Loucy (cell line): ENCODE data around the gene PHKB.

Experiments used
- H2AFZ ChIP-seq: fragments of 200-600 bp; sonication (generic); 2 replicates; pipeline ENCODE4 v1.6.0; 2016; ENCODE audit warnings: antibody characterized with exemption, mild to moderate bottlenecking, low read length, moderate library complexity
- H3F3A ChIP-seq: fragments of 200-600 bp; 2 replicates; pipeline ENCODE4 v1.6.0; 2016; ENCODE audit warnings: antibody characterized with exemption, low read depth, mild to moderate bottlenecking
- H3K27me3 ChIP-seq: fragments of 200-600 bp; sonication (generic); 2 replicates; pipeline ENCODE4 v1.6.1; 2014; ENCODE audit warnings: low read length, mild to moderate bottlenecking; ENCODE audit not compliant: insufficient read depth, poor library complexity, severe bottlenecking
- H3K36me3 ChIP-seq: fragments of 200-600 bp; sonication (generic); 2 replicates; pipeline ENCODE4 v1.6.1; 2016; ENCODE audit warnings: low read length; ENCODE audit not compliant: insufficient read depth
- H3K4me1 ChIP-seq: fragments of 200-600 bp; sonication (generic); 2 replicates; pipeline ENCODE4 v1.5.1; 2014; ENCODE audit warnings: low read length, mild to moderate bottlenecking; ENCODE audit not compliant: insufficient read depth, poor library complexity, severe bottlenecking
- H3K4me2 ChIP-seq: fragments of 200-600 bp; sonication (generic); 2 replicates; pipeline ENCODE4 v1.6.0; 2014; ENCODE audit warnings: antibody characterized with exemption, low read length, low read depth, mild to moderate bottlenecking; ENCODE audit not compliant: poor library complexity, severe bottlenecking
- H3K4me3 ChIP-seq: fragments of 200-600 bp; sonication (generic); 2 replicates; pipeline ENCODE4 v1.5.1; 2014; ENCODE audit warnings: low read length, mild to moderate bottlenecking, mixed read lengths; ENCODE audit not compliant: poor library complexity, severe bottlenecking
- H3K79me2 ChIP-seq: fragments of 200-600 bp; sonication (generic); 2 replicates; pipeline ENCODE4 v1.6.1; 2014; ENCODE audit warnings: low read length; ENCODE audit not compliant: insufficient read depth
- H3K9ac ChIP-seq: fragments of 200-600 bp; sonication (generic); 2 replicates; pipeline ENCODE4 v1.6.0; 2014; ENCODE audit warnings: mild to moderate bottlenecking, low read depth, low read length, moderate library complexity; ENCODE audit not compliant: poor library complexity, severe bottlenecking
- H3K9me2 ChIP-seq: fragments of 200-600 bp; sonication (generic); replicated peaks from 2 replicates; pipeline ENCODE4 v1.6.1; 2016; ENCODE audit warnings: low read depth, low read length, mixed read lengths
- H3K9me3 ChIP-seq: fragments of 200-600 bp; sonication (generic); 2 replicates; pipeline ENCODE4 v1.6.1; 2014; ENCODE audit warnings: mild to moderate bottlenecking, antibody characterized with exemption, low read length, low read depth; ENCODE audit not compliant: insufficient read depth
- H4K20me1 ChIP-seq: fragments of 200-600 bp; sonication (generic); 2 replicates; pipeline ENCODE4 v1.6.0; 2014; ENCODE audit warnings: antibody characterized with exemption, low read length, mild to moderate bottlenecking; ENCODE audit not compliant: insufficient read depth, poor library complexity, severe bottlenecking
- EZH2phosphoT487 ChIP-seq: fragments of 200-600 bp; IDR thresholded peaks from 2 replicates; pipeline ENCODE4 v1.6.1; 2018; ENCODE audit warnings: antibody characterized with exemption, mild to moderate bottlenecking, moderate library complexity, borderline replicate concordance
- TF ChIP-seq, protein P1 (sequence below): fragments of 200-600 bp; sonication (generic); conservative IDR thresholded peaks from 2 replicates; pipeline ENCODE4 v1.5.1; 2014; ENCODE audit warnings: mild to moderate bottlenecking, antibody characterized with exemption, low read length

The PHKB gene

DNA sequence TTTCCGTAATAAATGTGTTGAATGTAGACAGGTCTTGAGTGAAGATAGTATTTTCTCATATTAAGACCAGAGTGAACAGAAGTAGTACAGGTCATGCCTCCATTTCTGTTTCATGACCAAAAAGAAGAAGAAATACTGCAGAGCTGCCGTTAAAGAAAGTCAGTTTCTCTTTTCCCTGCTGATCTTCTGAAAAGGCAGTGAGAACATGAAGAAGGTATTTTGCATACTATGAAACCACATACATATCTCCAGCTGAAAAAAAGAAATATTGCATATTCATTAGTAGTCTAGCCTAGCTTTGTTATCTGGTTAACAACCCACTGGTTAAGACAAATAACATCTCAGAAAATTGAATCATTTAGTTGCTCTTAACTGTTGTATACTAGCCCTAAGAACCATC, 138.4 kb downstream of the PHKB start:
- Histone ChIP-seq H3K79me2 (no peaks in the 10 kb centered on the region), H3K36me3 (peaks cover 6% of the 10 kb centered on the region; the same call in 1 of the 2 replicates), H3K4me1 (no peaks in the 10 kb centered on the region), H2AFZ (no peak overlapping the region), H3K9me2 (no peaks in the 10 kb centered on the region), H4K20me1 (no peaks in the 10 kb centered on the region), H3K9ac (no peak overlapping the region), H3K4me3 (no peak overlapping the region), H3F3A (no peaks in the 10 kb centered on the region), H3K27me3 (no peaks in the 10 kb centered on the region), H3K9me3 (no peaks in the 10 kb centered on the region), H3K4me2 (no peak overlapping the region)
- no peak for TF ChIP-seq EZH2phosphoT487
- TF ChIP-seq, protein P1, sequence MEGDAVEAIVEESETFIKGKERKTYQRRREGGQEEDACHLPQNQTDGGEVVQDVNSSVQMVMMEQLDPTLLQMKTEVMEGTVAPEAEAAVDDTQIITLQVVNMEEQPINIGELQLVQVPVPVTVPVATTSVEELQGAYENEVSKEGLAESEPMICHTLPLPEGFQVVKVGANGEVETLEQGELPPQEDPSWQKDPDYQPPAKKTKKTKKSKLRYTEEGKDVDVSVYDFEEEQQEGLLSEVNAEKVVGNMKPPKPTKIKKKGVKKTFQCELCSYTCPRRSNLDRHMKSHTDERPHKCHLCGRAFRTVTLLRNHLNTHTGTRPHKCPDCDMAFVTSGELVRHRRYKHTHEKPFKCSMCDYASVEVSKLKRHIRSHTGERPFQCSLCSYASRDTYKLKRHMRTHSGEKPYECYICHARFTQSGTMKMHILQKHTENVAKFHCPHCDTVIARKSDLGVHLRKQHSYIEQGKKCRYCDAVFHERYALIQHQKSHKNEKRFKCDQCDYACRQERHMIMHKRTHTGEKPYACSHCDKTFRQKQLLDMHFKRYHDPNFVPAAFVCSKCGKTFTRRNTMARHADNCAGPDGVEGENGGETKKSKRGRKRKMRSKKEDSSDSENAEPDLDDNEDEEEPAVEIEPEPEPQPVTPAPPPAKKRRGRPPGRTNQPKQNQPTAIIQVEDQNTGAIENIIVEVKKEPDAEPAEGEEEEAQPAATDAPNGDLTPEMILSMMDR, result no peak

DNA sequence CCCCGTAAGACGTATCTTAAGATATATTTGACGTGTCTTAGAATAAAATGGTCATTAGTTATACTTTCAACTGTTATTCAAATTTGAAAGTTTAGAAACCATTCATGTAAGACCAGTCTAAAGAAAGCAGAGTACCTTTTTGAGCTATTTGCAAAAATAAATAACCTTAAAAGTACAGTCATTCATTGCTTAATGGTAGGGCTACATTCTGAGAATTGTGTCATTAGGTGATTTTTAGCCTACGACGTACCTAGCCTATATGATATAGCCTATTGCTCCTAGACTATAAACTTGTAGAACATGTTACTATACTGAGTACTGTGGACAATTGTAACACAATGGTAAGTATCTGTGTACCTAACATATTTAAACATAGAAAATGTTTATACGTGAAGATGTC, 139.2 kb downstream of the PHKB start:
- H4K20me1 ChIP-seq, result no peaks in the 10 kb centered on the region
- H3K27me3 ChIP-seq, result no peaks in the 10 kb centered on the region
- no peak overlapping the region for H3K4me2 ChIP-seq
- H3K79me2 ChIP-seq, result no peaks in the 10 kb centered on the region
- H3K9me2 ChIP-seq, result no peaks in the 10 kb centered on the region
- H3K36me3 ChIP-seq, result peaks cover 4% of the 10 kb centered on the region; the same call in 1 of the 2 replicates
- TF ChIP-seq EZH2phosphoT487, result no peak
- TF ChIP-seq, protein P1, result no peak
- no peaks in the 10 kb centered on the region for H3K4me1 ChIP-seq
- no peaks in the 10 kb centered on the region for H3K9me3 ChIP-seq
- no peak overlapping the region for H3K4me3 ChIP-seq
- no peak overlapping the region for H2AFZ ChIP-seq
- no peak overlapping the region for H3K9ac ChIP-seq
- no peaks in the 10 kb centered on the region for H3F3A ChIP-seq

DNA sequence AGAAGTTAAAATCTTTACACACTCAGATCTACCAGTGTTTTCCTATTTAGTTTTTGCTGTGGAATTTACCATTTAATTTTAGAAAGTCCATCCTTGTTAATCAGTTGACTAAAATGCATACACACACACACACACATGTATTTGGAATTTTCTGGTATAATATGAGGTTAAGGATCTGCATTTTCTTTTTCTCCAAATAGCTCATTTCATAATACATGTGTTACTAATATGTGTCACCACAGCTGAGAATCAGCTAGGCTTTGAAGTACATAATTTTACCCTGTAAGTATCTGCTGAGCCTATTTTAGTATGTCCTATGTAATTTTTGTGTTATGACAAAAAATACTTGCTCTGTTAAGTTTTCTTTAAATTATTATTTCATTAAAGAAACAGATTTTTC, 143.2 kb downstream of the PHKB start:
- H3K4me2 ChIP-seq, result no peak overlapping the region
- H3K9me2 ChIP-seq, result no peaks in the 10 kb centered on the region
- no peak overlapping the region for H2AFZ ChIP-seq
- no peaks in the 10 kb centered on the region for H3K9me3 ChIP-seq
- no peaks in the 10 kb centered on the region for H4K20me1 ChIP-seq
- H3F3A ChIP-seq, result no peaks in the 10 kb centered on the region
- H3K27me3 ChIP-seq, result no peaks in the 10 kb centered on the region
- H3K79me2 ChIP-seq, result no peaks in the 10 kb centered on the region
- no peak overlapping the region for H3K4me3 ChIP-seq
- no peaks in the 10 kb centered on the region for H3K4me1 ChIP-seq
- H3K36me3 ChIP-seq, result no peaks in the 10 kb centered on the region
- H3K9ac ChIP-seq, result no peak overlapping the region
- TF ChIP-seq EZH2phosphoT487, result no peak
- TF ChIP-seq, protein P1, result no peak
